Measurements from ENCODE around the gene PCIF1. TPM values are rescaled to one million over a fixed set of nuclear protein-coding genes. Genes with fewer than 3 reads are reported as not detected.

Gene PCIF1
- 10 to 100 TPM; 11.5 TPM for total RNA-seq
- 10 to 100 TPM in 1 of 2 donors, 1 to 10 TPM in 1; 9.2 to 12.4 TPM for polyA plus RNA-seq

GRCh38 chr20:45934586-45935415 is at the start of gene PCIF1:
PCIF1 (plus strand) TSS chr20:45934683; CDS start chr20:45939000, 4,317 bp downstream.
- DNase-seq (ENCODE audit: low spot score): peak; percentile 98
- Histone ChIP-seq H3K27ac (ENCODE audit: low read depth in 1 of 2, low read length in 2 of 2) (peak within 1 kb of the TSS; percentile 93 to 98), H3K4me3 (ENCODE audit: low read depth in 1 of 3, low read length in 3 of 3) (peak within 1 kb of the TSS; percentile 71 to 86 (median 80)), H3K36me3 (ENCODE audit: control insufficient read depth in 4 of 4, insufficient read depth in 3 of 4, low read depth in 1 of 4, low read length in 3 of 4) (peaks cover 2 to 26% (median 24%) of the 10 kb centered on the region in 4 donors), H3K27me3 (ENCODE audit: control insufficient read depth in 4 of 4, insufficient read depth in 4 of 4, low read length in 3 of 4) (no peaks in the 10 kb centered on the region), H3K9me3 (ENCODE audit: control insufficient read depth in 4 of 4, low read length in 3 of 4) (no peaks in the 10 kb centered on the region), H3K4me1 (ENCODE audit: control insufficient read depth in 4 of 4, insufficient read depth in 4 of 4, low read length in 3 of 4) (peaks cover 7 to 27% (median 18%) of the 10 kb centered on the region in 4 donors), H3K9ac (ENCODE audit: low read depth in 1 of 2, low read length in 2 of 2) (peak within 1 kb of the TSS; percentile 95 to 97)
- TF ChIP-seq TAF1 (conservative IDR thresholded peaks at IDR 0.05) (peak; percentile 57), NR2F2 (IDR thresholded peaks at IDR 0.05) (peak; percentile 28), JUND (IDR thresholded peaks at IDR 0.05) (no peak), FOXA1 (IDR thresholded peaks at IDR 0.05) (no peak), ATF3 (IDR thresholded peaks at IDR 0.05) (no peak), SP1 (IDR thresholded peaks at IDR 0.05) (peak; percentile 59), CTCF (IDR thresholded peaks at IDR 0.05; ENCODE audit: low read depth, low read length, missing input control) (no peak), ZBTB33 (IDR thresholded peaks at IDR 0.05) (no peak), GABPA (IDR thresholded peaks at IDR 0.05 in 1 of 2, conservative IDR thresholded peaks at IDR 0.05 in 1 of 2) (no peak), HNF4G (IDR thresholded peaks at IDR 0.05) (no peak), RXRA (IDR thresholded peaks at IDR 0.05) (no peak), HNF4A (conservative IDR thresholded peaks at IDR 0.05) (peak; percentile 37 to 58), YY1 (IDR thresholded peaks at IDR 0.05) (peak; percentile 100), RAD21 (IDR thresholded peaks at IDR 0.05) (peak; percentile 10 to 34), FOXA2 (IDR thresholded peaks at IDR 0.05) (no peak), REST (IDR thresholded peaks at IDR 0.05) (peak; percentile 56), MAX (IDR thresholded peaks at IDR 0.05) (no peak), EGR1 (IDR thresholded peaks at IDR 0.05; ENCODE audit: low read depth in 2 of 2) (no peak)
- under 1% methylated on average over 102 of the region's 102 CpGs for WGBS
